BLaER1 treated with 17β-estradiol and CSF1 and Interleukin-3, amounts not matched to agents 10 nM and 100 nM (cell line): ENCODE results near the gene POFUT1.

Experiments
- H3K27ac ChIP-seq, 11 experiments: shearing (Covaris generic); formaldehyde crosslinking; 2 replicates each; pipeline ENCODE4 v1.8.1; 2022
- H3K27me3 ChIP-seq, 11 experiments: shearing (Covaris generic); formaldehyde crosslinking; 2 replicates each; pipeline ENCODE4 v1.8.1; 2022
- H3K36me3 ChIP-seq, 11 experiments: shearing (Covaris generic); formaldehyde crosslinking; 2 replicates each; pipeline ENCODE4 v1.8.1; 2022
- H3K4me1 ChIP-seq, 10 experiments: shearing (Covaris generic); formaldehyde crosslinking; 2 replicates each; pipeline ENCODE4 v1.8.1; 2022
- H3K4me2 ChIP-seq, 11 experiments: shearing (Covaris generic); formaldehyde crosslinking; 2 replicates each; pipeline ENCODE4 v1.8.1; 2022
- H3K4me3 ChIP-seq, 10 experiments: shearing (Covaris generic); formaldehyde crosslinking; 2 replicates each; pipeline ENCODE4 v1.8.1; 2022
- H3K9ac ChIP-seq, 11 experiments: shearing (Covaris generic); formaldehyde crosslinking; 2 replicates each; pipeline ENCODE4 v1.8.1; 2022
- H3K9me3 ChIP-seq, 11 experiments: shearing (Covaris generic); formaldehyde crosslinking; replicated peaks in 1 of 11; 2 replicates each; pipeline ENCODE4 v1.8.1; 2022
- H4K20me1 ChIP-seq, 11 experiments: shearing (Covaris generic); formaldehyde crosslinking; 2 replicates each; pipeline ENCODE4 v1.8.1; 2022
- Cebpa-rat ChIP-seq, 11 experiments: shearing (Covaris generic); IDR thresholded peaks; 2 replicates each; pipeline ENCODE4 v1.8.1; 2022

POFUT1 gene

DNA sequence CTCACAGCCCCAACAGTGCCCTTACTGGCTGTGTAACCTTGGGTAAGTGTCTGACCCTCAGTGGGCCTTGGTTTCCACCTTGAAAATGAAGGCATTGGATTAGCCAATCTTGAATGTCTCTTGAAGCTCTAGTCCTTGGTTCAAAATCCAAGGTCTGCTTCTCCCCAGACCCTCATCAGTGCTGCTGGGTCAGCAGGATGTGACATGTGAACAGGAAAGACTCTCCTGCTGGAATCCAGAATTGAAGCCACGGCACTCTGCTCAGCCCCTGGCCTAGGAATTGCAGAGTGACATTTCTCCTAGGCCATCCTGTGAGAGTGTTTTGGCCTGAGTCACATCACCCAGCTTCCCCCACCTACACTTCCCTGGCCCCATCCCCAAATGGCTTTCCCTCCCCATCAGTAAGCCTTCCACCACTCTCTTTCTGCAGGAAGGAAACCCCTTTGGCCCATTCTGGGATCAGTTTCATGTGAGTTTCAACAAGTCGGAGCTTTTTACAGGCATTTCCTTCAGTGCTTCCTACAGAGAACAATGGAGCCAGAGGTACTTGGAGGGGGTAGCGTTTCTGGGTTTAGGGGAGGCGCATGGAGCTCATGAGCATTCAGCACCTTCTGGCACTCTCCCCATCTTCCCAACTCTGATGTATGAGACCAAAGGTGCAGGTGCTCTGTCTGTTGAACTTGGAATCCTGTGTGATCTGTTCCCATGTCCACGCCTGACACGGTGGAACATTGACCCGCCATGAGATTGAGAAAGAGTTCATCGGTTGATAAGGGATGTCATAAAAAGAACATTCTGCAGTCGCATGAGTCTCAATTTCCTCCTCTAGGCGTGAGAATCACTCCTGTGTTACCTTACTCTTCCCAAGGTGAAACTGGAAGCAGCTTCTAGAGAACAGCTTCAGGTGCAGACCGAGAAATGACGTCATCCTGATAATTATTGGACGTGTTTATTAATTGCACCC, 8.8 kb downstream of the POFUT1 start:
- Histone ChIP-seq H3K27me3 (no peaks in the 10 kb centered on the region), H3K36me3 (peaks cover 93 to 100% (median 97%) of the 10 kb centered on the region in 11 experiments), H3K9ac (no peak overlapping the region), H3K27ac (no peak overlapping the region), H3K4me3 (no peak overlapping the region), H4K20me1 (peaks cover 0 to 19% (median 2%) of the 10 kb centered on the region in 11 experiments; a peak in 10 of 22 replicates), H3K4me1 (peaks cover 0 to 8% (median 0%) of the 10 kb centered on the region in 10 experiments; a peak in 2 of 20 replicates), H3K9me3 (no peaks in the 10 kb centered on the region), H3K4me2 (no peak overlapping the region)
- TF ChIP-seq Cebpa-rat (IDR thresholded peaks at IDR 0.05), result no peak

DNA sequence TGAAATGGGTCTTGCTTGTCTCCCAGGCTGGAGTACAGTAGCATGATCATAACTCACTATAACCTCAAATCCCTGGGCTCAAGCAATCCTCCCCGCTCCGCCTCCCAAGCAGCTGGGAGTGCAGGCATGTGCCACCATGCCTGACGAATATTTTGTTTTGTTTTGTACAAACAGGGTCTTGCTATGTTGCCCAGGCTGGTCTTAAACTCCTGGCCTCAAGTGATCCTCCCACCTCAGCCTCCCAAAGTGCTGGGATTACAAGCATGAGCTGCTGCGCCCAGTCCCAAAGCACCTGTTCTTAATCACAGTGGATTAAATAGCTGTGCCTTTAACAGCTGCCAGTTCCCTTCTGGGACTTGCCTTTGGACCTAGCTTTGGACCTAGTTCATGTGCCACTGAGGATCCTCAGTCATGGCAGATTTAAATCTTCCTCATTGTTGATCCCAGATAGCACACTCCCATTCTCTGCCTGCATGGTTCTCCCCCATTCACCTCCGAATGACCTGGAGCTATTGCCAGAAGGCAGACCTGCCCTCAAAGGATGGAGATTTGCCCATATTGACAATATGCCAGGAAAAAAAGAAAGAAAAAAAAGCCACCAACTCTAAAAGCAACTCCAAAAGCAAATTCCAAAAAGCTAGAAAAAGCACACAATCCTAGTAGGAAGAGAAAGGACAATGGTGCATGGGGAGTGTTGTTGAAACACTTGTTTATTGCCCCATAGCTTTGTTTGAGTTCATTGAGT, 10.6 kb downstream of the POFUT1 start:
- no peak for TF ChIP-seq Cebpa-rat (IDR thresholded peaks at IDR 0.05)
- H3K4me1 ChIP-seq, result no peaks in the 10 kb centered on the region
- no peak overlapping the region for H3K4me2 ChIP-seq
- no peak overlapping the region for H3K4me3 ChIP-seq
- H4K20me1 ChIP-seq, result peaks cover 0 to 19% (median 4%) of the 10 kb centered on the region in 11 experiments; a peak in 10 of 22 replicates
- no peak overlapping the region for H3K27ac ChIP-seq
- no peaks in the 10 kb centered on the region for H3K27me3 ChIP-seq
- H3K9me3 ChIP-seq, result no peaks in the 10 kb centered on the region
- no peak overlapping the region for H3K9ac ChIP-seq
- H3K36me3 ChIP-seq, result peaks cover 95 to 100% (median 98%) of the 10 kb centered on the region in 11 experiments

- Histone ChIP-seq H3K4me2 (no peak overlapping the region), H3K4me1 (no peaks in the 10 kb centered on the region), H3K9me3 (no peaks in the 10 kb centered on the region), H3K27ac (no peak overlapping the region), H3K27me3 (no peaks in the 10 kb centered on the region), H4K20me1 (peaks cover 0 to 32% (median 0%) of the 10 kb centered on the region in 11 experiments; a peak in 5 of 22 replicates), H3K36me3 (peaks cover 81 to 100% (median 91%) of the 10 kb centered on the region in 11 experiments), H3K4me3 (no peak overlapping the region), H3K9ac (no peak overlapping the region)
- TF ChIP-seq Cebpa-rat (IDR thresholded peaks at IDR 0.05), result no peak
These were observed 16.8 kb downstream of the POFUT1 start for GRCh38 chr20:32224463-32224862.

GRCh38 chr20:32226391-32226790, 18.7 kb downstream of the POFUT1 start:
- Histone ChIP-seq H4K20me1 (peaks cover 0 to 15% (median 0%) of the 10 kb centered on the region in 11 experiments; a peak in 3 of 22 replicates), H3K27ac (no peak overlapping the region), H3K4me3 (no peak overlapping the region), H3K4me1 (peaks cover 0 to 5% (median 0%) of the 10 kb centered on the region in 10 experiments; a peak in 3 of 20 replicates), H3K4me2 (no peak overlapping the region), H3K9me3 (no peaks in the 10 kb centered on the region), H3K27me3 (no peaks in the 10 kb centered on the region), H3K9ac (no peak overlapping the region), H3K36me3 (peaks cover 72 to 100% (median 89%) of the 10 kb centered on the region in 11 experiments)
- no peak for TF ChIP-seq Cebpa-rat (IDR thresholded peaks at IDR 0.05)

- peaks cover 0 to 14% (median 0%) of the 10 kb centered on the region in 11 experiments; a peak in 2 of 22 replicates for H4K20me1 ChIP-seq
- TF ChIP-seq Cebpa-rat (IDR thresholded peaks at IDR 0.05), result no peak
- H3K9ac ChIP-seq, result no peak overlapping the region
- H3K4me3 ChIP-seq, result no peak overlapping the region
- H3K4me1 ChIP-seq, result peaks cover 0 to 14% (median 7%) of the 10 kb centered on the region in 10 experiments; a peak in 10 of 20 replicates
- H3K27ac ChIP-seq, result no peak overlapping the region
- H3K4me2 ChIP-seq, result no peak overlapping the region
- no peaks in the 10 kb centered on the region for H3K27me3 ChIP-seq
- H3K36me3 ChIP-seq, result peaks cover 64 to 100% (median 86%) of the 10 kb centered on the region in 11 experiments
- H3K9me3 ChIP-seq, result no peaks in the 10 kb centered on the region
These were observed 19.6 kb downstream of the POFUT1 start for GRCh38 chr20:32227306-32227705.

DNA sequence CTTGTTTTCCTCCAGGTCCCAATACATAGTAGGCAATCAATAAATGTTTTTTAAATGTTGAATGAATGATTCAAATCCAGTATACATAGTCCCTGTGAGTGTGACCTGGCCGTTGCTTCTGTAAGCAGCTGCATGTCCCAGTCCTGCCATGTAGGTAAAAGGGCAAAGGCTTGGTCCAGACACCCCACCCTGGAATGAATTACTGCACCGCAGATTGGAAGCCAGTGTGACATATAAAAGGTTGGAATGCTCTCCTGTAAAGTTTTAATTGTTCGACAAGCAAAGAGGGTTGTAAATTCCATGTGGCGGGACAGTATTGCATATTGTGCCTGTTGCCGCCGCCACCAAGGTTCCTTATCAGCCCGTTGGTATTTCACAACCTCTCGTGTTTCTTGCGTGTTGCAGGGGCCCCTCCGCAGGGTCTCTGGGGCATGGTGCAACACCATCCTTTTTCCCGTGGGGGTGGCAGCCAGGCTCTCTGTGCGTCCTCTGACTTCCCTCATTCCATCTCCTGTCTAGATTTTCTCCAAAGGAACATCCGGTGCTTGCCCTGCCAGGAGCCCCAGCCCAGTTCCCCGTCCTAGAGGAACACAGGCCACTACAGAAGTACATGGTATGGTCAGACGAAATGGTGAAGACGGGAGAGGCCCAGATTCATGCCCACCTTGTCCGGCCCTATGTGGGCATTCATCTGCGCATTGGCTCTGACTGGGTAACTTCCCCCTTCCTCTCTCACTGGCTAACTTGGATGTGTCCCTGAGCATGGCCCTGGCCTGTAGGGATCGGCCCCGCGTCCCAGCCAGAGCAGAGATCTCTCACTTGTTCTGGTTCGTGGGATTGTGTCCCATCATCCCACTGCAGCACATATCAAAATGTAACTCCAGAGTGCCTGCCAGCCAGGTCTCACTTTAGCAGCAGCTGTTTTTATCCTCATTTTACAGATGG, 20.3 kb downstream of the POFUT1 start:
- Histone ChIP-seq H3K4me2 (no peak overlapping the region), H3K27me3 (no peaks in the 10 kb centered on the region), H3K4me1 (peaks cover 0 to 21% (median 9%) of the 10 kb centered on the region in 10 experiments; a peak in 10 of 20 replicates), H3K27ac (no peak overlapping the region), H3K9ac (peak overlapping the region in 2 of 11 experiments; percentile 4 to 17; a peak in 1 of 22 replicates), H3K4me3 (no peak overlapping the region), H3K36me3 (peaks cover 63 to 100% (median 86%) of the 10 kb centered on the region in 11 experiments), H3K9me3 (no peaks in the 10 kb centered on the region), H4K20me1 (peaks cover 0 to 14% (median 0%) of the 10 kb centered on the region in 11 experiments; a peak in 2 of 22 replicates)
- 0 out of 22 replicates have a peak, but pooled peaks of 1 of the 11 experiments have one; percentile 24 for TF ChIP-seq Cebpa-rat (IDR thresholded peaks at IDR 0.05)

DNA sequence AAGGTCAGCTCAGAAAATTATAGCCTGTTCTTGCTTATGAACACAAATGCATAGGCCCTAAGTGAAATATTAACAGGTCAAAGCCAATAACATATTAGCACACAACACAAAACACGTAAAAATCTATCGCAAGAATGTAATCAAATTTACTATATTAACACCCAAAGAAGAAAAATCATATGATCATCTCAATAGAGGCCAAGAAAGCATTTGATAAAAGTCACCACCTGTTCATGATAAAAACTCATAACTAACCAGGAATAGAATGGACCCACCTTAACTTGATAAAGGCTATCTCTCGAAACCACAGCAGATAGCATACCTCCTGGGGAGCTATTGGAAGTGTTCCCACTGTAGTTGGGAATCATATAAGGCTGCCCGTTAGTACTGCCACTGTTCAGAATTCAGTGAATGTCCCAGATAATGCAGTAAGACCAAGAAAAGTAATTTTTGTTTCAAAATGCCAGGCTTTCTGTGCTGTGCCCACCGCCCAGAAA, 21.6 kb downstream of the POFUT1 start:
- Histone ChIP-seq H3K4me3 (no peak overlapping the region), H3K27me3 (no peaks in the 10 kb centered on the region), H3K9ac (no peak overlapping the region), H3K4me2 (no peak overlapping the region), H3K4me1 (peaks cover 0 to 31% (median 9%) of the 10 kb centered on the region in 10 experiments; a peak in 10 of 20 replicates), H3K9me3 (no peaks in the 10 kb centered on the region), H3K36me3 (peaks cover 63 to 100% (median 86%) of the 10 kb centered on the region in 11 experiments), H3K27ac (no peak overlapping the region), H4K20me1 (peaks cover 0 to 10% (median 0%) of the 10 kb centered on the region in 11 experiments; a peak in 2 of 22 replicates)
- no peak for TF ChIP-seq Cebpa-rat (IDR thresholded peaks at IDR 0.05)

- TF ChIP-seq Cebpa-rat (IDR thresholded peaks at IDR 0.05), result no peak
- no peaks in the 10 kb centered on the region for H3K27me3 ChIP-seq
- no peak overlapping the region for H3K9ac ChIP-seq
- no peaks in the 10 kb centered on the region for H3K9me3 ChIP-seq
- peaks cover 0 to 9% (median 0%) of the 10 kb centered on the region in 11 experiments; a peak in 1 of 22 replicates for H4K20me1 ChIP-seq
- H3K27ac ChIP-seq, result no peak overlapping the region
- H3K36me3 ChIP-seq, result peaks cover 71 to 100% (median 89%) of the 10 kb centered on the region in 11 experiments
- no peak overlapping the region for H3K4me3 ChIP-seq
- H3K4me2 ChIP-seq, result no peak overlapping the region
- peaks cover 0 to 33% (median 9%) of the 10 kb centered on the region in 10 experiments; a peak in 10 of 20 replicates for H3K4me1 ChIP-seq
These were observed 23.0 kb downstream of the POFUT1 start for GRCh38 chr20:32230707-32231106.
